Stimulated activated CD4-positive, alpha-beta T cell treated with anti-CD3 and anti-CD28 coated beads, Interleukin-1b, Interleukin-23, amount 100 ng/mL, for 48 hours (primary cell): ENCODE results near the gene ADORA1.

Experiments
- DNase-seq: peaks from one replicate; pipeline ENCODE4 v3.0.0-alpha.2; 2020

ADORA1 gene

DNA sequence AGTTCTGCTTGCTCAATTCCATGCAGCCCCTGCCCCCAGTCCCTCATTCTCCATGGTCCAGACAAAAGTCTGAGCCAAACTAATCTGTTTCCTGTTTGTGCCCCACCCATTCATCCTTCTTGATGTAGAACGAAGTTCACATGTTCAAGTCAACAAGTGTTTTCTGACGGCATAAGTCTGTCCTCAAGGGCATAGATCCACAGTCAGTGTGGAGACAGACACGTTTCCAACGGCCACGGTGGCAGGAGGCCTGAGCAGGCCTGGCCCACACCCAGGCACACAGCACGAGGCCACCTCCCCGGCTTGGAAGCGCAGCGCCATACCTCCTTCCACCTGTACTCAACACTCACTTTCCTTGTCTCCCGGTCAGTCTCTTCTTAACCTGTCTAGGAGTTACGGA lies 16.1 kb downstream of the ADORA1 start:
- DNase-seq, result no peak

DNA sequence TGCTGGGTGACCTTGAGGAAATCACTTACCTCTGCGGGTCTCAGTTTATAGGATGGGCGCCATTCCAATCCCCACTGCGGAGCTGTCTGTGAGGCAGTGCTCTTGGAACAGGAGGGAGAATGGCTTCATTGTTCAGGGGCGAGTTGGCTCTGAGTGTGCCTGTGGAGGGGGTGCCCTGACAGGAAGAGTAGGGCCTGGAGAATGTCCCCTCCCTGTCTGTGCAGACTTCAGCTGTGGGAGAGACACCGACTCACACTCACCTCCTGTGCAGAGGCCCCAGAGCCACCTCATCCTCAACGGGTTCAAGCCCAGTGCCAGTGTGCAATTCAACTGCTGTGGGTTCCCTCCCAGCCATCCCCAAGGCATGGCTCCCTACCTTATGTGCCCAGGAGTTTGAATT lies 17.1 kb downstream of the ADORA1 start:
- DNase-seq, result no peak

DNA sequence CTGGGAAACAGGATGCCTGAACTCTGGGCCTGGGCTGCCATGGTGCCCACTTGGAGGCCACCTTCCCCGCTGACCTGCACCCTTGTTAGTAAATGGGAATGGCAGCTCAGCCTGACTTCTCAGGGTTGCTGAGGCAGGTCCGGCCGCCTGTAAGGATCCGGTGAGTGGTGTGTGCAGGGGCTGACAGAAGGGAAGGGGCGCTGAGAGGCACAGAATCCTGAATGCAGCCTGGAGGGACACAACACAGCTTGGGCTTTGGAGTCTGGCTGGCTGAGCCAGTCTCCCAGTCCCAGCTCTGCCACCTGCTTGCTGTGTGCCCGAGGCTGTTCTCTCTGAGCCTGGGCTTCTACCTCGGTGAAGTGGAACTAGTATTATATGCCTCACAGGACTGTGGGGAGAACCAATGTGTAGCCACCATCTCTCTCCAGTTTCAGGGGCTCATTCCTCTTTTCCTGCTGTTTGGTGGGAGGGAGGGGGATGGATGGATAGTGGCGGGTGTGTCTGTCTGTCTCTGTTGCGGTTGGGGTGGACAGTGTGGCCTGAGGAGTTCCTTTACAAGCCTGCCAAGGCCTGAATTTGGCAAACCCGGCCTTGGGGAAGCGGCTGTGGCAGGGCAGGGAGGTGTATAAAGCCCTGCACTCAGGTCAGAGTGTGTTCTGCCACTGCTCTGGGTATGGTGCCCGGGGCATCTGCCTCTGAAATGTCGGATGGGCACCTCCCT lies 18.0 kb downstream of the ADORA1 start:
- DNase-seq, result no peak

DNA sequence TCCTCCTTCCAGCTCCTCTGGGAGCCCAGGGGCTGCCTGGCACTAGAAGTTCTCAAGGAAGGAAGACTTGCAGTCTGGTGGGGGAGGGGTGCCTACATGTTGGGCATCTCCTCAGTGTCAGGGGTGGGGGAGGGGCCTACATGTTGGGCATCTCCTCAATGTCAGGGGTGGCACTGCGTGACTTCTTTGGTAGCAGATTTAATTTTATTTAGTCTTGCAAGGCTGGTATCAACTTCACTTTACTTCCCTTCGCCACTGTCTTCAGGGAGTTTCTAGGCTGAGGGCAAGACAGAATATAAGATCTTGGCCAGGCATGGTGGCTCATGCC lies 18.5 kb downstream of the ADORA1 start:
- DNase-seq, result no peak

GRCh38 chr1:203146537-203146936 lies 19.0 kb downstream of the ADORA1 start:
- no peak for DNase-seq

GRCh38 chr1:203147376-203147775 lies 19.9 kb downstream of the ADORA1 start:
- DNase-seq, result no peak

DNA sequence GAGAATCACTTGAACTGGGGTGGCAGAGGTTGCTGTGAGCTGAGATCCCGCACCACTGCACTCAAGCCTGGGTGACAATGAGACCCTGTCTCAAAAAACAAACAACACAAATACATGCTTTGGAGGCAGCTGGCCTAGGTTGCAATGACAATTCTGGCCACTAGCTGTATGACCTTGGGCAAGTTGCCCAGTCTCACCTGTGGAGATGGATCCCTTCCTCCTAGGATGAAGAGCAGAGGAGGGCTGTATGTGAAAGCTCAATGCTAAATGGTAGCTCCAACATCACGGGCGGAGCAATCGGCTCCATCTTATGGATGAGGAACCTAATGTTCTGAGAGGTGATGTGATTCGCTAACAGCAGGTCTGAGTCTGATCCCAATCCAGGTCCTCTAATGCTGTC lies 20.6 kb downstream of the ADORA1 start:
- no peak for DNase-seq

DNA sequence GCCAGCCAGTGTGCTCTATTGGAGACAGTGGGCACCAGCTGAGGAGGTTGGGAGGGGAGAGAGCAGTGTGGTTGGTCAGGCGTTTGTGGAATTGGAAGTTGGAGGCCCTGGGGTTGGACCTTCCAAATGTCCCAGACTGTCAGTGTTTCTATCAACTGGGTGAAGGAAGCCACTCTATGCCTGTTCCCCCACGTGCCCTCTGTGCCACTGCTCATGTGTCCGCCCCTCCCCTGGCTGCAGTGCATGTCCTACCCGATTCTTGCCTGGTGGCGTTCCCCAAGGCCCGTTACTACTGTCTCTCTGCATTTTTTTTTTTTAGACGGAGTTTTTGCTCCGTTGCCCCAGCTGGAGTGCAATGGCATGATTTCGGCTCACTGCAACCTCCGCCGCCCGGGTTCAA lies 21.1 kb downstream of the ADORA1 start:
- no peak for DNase-seq

DNA sequence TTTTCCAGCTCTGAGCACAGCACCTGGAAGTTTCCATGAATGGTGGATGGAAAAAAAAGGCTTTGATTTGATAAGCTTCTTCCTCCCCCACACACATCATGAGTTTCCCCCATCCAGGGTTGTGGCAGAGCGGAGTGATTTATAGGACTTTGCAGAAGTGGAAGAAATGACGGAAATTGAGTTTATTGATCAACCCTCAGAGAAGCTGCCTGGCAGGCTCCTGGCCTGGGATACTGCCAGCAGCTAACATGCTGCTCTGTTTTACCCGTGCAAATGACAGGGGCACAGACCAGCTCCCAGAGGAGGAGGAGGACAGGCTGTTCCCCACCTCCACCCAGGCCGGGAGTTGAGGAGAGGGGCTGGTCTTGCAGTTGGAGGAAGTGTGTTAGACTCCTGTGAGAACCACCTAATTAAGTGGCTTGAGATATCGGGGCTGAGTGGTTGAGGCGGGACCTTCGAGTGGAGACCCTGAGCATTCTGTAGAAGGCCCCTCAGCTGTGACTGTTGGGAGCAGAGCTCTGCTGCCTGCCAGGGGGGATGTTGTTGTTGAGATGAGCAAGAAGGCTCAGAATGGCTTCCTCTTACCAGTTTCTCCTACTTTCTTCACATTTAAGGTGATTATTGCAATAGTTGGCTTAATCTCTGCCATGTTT lies 21.8 kb downstream of the ADORA1 start:
- no peak for DNase-seq

GRCh38 chr1:203150511-203151297 lies 23.2 kb downstream of the ADORA1 start:
- DNase-seq, result no peak

DNA sequence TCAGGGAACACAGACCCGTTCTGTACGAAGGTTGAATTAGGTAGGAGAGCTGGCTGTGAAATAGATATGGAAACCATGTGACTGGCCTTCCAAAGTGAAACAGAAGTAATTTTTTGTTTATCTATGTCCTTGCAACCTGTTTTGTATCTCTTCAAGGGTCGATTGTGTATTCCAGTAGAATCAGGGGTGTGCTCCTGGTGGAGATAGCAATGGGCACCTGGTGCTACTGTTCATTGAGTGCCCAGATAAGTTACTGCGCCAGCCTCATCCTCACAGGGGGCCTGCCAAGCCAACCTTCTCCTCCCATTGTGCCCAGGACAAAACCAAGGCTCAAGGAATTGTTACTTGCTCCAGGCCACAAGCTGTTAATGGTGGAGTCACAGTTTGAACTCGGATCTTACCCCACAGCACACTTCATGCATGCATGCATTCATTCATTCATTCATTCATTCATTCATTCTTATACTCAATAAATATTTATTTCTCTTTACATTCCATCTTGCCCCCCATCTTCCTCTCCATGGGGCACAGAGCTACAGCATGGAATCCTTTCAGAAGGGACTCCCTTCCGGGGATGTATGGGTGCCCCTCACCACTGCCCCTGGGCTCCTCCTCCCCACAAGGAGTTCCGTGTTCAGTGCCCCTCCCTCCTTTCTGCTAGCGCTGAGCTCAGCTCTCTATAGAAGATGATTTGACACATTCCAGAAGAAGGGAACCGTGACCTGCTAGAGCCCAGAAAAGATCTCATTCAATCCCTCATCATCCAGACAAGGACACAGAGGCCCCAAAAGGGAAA lies 24.0 kb downstream of the ADORA1 start:
- no peak for DNase-seq

DNA sequence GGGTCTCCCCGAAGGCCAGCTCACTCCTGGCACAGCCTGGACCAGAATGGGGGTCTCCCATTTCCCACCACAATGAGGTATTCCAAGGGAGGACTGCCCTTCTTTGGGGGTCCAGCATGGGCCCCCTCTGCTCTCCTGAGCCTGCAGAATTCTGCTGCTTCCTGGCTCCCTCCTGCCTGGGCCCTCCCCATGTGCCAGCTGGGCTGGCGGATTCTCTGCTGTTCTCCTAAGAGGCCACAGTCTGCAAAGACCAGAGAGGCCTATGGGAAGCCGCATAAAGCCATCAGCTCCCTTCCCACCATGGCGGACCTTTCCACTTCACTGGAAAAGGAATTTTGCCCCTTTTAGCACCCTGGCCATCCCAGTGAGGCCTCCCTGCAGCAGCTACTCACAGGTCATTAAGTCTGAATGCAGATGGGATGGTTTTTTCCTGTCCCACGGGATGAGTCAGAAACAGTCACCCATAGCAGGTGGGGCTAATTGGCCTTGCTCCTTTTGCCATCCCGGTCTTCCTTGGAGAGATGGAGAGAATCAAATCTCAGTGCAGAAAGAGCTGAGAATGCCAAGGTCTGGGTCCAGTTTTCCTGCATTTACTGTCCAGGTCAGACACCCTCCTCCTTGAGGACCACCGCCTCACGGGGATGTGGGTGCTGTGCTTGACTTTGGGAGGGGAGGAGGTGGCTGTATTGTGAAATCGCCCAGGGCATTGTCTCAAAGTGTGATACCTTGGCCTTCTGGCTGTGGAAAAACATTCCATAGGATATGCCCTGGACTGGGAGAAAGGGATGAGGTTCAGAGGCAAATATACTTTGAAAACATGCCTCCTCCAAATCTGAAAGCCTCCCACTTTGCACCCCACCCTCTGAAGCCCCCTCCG lies 24.9 kb downstream of the ADORA1 start:
- no peak for DNase-seq

DNA sequence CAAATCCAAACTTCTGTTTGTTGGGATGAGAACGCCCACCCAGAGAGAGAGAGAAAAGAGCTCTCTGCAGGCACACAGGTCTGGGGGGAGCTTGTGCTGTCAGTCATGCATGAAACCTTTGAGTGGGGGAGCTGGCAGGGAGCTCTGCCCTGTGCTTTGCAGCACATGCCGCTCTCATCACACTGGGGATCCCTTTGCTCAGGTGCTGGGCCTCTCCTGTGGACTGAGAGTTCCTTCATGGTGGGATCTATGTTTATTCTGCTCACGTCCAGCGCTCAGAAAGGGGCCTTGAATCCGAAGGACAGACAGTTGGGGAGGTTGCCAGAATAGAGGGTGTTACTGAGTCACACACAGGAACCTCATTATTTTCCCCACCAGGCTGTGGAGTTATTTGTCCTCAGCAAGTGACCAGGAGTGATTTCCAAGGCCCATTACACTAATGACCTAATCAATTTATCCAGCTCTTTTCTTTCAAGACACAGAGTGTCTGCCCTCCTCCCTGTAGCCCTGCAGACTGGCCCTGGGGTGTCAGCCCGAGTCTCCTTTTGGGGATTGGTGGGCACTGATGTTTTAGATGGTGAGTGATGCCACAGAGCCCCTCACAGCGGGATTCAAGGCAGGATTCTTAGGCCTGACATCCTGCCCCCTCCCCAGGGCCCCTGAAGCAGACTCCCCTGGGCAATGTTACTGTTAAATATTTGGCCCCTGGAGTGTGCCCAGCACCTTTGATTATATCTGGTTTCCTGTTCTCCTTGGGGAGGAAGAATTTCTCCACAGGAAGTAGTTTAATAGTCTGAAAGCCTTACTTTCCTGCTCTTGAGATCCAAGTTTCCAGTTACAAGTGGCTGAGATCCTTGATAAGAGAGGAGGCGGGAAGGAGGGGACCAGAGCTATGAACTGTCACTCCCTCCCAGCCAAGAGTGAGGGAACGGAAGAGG lies 25.8 kb downstream of the ADORA1 start:
- DNase-seq, result no peak

DNA sequence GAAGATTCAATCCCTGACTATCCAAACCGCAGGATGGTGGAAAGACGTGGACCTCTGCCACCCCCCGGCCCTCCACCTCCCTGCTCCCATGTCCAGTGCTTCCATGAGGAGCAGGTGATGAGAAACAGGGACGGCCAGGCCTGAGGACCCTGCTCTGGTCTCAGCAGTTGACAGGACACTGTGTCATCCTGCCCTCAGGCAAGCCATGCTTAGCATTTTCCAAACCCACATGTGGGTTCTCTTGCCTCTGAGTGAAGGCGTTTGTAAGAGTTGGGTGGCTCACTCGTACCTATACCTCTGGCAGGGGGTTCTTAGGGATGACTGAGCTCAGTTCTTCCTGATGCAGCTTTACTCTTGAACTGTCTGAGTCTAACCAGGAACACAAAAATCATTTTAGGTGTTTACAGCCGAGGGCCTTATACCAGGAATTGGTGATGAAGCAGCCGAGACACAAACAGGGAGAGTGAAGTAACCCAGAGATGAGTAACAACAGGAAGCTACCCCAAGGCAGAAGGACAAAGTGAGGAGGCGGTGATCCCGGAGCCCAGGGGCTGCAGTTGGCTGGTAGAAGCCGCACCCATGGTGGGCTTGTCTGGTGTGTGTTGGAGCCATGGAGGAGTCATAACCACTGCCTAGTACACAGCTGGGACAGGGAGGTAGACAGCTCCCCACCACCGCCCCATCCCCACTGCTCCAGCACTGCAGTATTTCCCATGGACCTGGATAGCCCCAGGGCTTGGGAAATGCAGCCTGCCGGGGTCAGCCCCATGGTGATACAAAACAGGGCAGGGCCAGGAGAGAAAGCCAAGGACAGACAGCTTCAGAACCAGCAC lies 26.7 kb downstream of the ADORA1 start:
- DNase-seq, result no peak

GRCh38 chr1:203156280-203156679 lies 28.8 kb downstream of the ADORA1 start:
- DNase-seq, result no peak

DNA sequence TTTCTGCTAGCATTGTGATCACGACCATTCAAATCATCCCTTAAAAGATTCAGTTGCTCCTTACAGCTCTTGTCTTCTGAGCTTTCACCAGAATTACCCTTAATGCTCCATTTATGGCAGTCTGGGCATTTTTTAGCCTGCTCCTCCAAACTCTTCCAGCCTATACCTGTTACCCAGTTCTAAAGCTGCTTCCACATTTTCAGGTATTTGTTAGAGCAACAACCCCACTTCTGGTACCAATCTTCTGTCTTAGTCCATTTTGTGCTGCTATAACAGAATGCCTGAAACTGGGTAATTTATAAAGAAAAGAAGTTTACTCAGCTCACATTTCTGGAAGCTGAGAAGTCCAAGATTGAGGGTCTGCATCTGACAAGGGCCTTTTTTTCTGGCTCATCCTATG lies 30.9 kb downstream of the ADORA1 start:
- DNase-seq, result no peak

GRCh38 chr1:203158960-203159665 lies 31.6 kb downstream of the ADORA1 start:
- no peak for DNase-seq

GRCh38 chr1:203159844-203160243 lies 32.3 kb downstream of the ADORA1 start:
- no peak for DNase-seq

DNA sequence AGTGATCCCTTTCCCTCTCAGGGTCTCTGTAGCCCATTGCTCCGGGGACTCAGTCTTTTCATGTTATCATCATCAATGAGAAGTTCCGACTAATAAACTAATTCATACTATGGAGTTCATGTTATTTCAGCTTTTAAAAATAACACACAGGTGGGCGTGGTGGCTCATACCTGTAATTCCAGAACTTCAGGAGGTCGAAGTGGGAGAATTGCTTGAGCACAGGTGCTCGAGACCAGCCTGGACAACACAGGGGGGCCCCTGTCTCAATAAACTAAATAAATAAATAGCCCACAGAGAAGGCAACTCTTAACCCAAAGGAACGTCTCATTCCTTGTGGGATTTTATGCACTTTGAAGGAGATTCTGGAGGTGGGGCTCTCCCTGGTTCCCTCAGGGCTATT lies 33.6 kb downstream of the ADORA1 start:
- no peak for DNase-seq

- DNase-seq, result no peak
Measured at GRCh38 chr1:203161703-203162102, 34.2 kb downstream of the ADORA1 start.
